SK-N-SH treated with all-trans-retinoic acid at 6 μM for 48 hours (cell line): ENCODE data around the gene FOLR2.

ENCODE experiments used
- ARNTL ChIP-seq: fragments of 450-650 bp; formaldehyde crosslinking; IDR thresholded peaks from 2 replicates; pipeline ENCODE4 v1.5.0; 2020; ENCODE audit warnings: low read depth, mild to moderate bottlenecking, moderate library complexity, borderline replicate concordance
- BACH2 ChIP-seq: fragments of 250-450 bp; sonication (Bioruptor Pico); IDR thresholded peaks from 2 replicates; pipeline ENCODE4 v1.9.0; 2021; ENCODE audit warnings: mild to moderate bottlenecking, borderline replicate concordance
- ISL1 ChIP-seq: fragments of 250-450 bp; sonication (Bioruptor Pico); IDR thresholded peaks from 2 replicates; pipeline ENCODE4 v2.1.2; 2022; ENCODE audit warnings: mild to moderate bottlenecking, moderate library complexity
- OSR1 ChIP-seq: fragments of 250-450 bp; sonication (Bioruptor Pico); IDR thresholded peaks from 2 replicates; pipeline ENCODE4 v1.8.0; 2022; ENCODE audit warnings: moderate library complexity, mild to moderate bottlenecking, inconsistent platforms
- PATZ1 ChIP-seq: fragments of 250-450 bp; sonication (Bioruptor Pico); IDR thresholded peaks from 2 replicates; pipeline ENCODE4 v1.8.0; 2020; ENCODE audit warnings: mild to moderate bottlenecking, moderate library complexity, borderline replicate concordance
- PPARA ChIP-seq: fragments of 250-450 bp; sonication (Bioruptor Pico); IDR thresholded peaks from 2 replicates; pipeline ENCODE4 v1.5.0; 2020; ENCODE audit warnings: mild to moderate bottlenecking, borderline replicate concordance
- RARB ChIP-seq: fragments of 250-450 bp; sonication (Bioruptor Pico); IDR thresholded peaks from 2 replicates; pipeline ENCODE4 v1.8.0; 2021; ENCODE audit warnings: mild to moderate bottlenecking, moderate library complexity
- ZC3H10 ChIP-seq: fragments of 250-450 bp; sonication (Bioruptor Pico); IDR thresholded peaks from 2 replicates; pipeline ENCODE4 v1.5.1; 2021; ENCODE audit warnings: mild to moderate bottlenecking, moderate library complexity
- ZFP3 ChIP-seq: fragments of 250-450 bp; sonication (Bioruptor Pico); IDR thresholded peaks from 2 replicates; pipeline ENCODE4 v1.5.0; 2020; ENCODE audit warnings: mild to moderate bottlenecking, moderate library complexity
- ZFP30 ChIP-seq: fragments of 450-650 bp; formaldehyde crosslinking; IDR thresholded peaks from 2 replicates; pipeline ENCODE4 v1.5.0; 2022; ENCODE audit warnings: mild to moderate bottlenecking, moderate library complexity
- ZNF70 ChIP-seq: fragments of 450-650 bp; formaldehyde crosslinking; IDR thresholded peaks from 2 replicates; pipeline ENCODE4 v1.5.0; 2020; ENCODE audit warnings: mild to moderate bottlenecking, moderate library complexity
- TF ChIP-seq, protein P1 (sequence below): fragments of 250-450 bp; sonication (Bioruptor Pico); IDR thresholded peaks from 2 replicates; pipeline ENCODE4 v1.8.0; 2021; ENCODE audit warnings: low read depth, mild to moderate bottlenecking, moderate library complexity, borderline replicate concordance
- TF ChIP-seq, protein P2 (sequence below): fragments of 250-450 bp; sonication (Bioruptor Pico); IDR thresholded peaks from 2 replicates; pipeline ENCODE4 v1.5.1; 2020; ENCODE audit warnings: low read depth, mild to moderate bottlenecking, moderate library complexity
- TF ChIP-seq, protein P3 (sequence below): fragments of 250-450 bp; sonication (Bioruptor Pico); IDR thresholded peaks from 2 replicates; pipeline ENCODE4 v1.5.1; 2021; ENCODE audit warnings: mild to moderate bottlenecking, moderate library complexity

DNA sequence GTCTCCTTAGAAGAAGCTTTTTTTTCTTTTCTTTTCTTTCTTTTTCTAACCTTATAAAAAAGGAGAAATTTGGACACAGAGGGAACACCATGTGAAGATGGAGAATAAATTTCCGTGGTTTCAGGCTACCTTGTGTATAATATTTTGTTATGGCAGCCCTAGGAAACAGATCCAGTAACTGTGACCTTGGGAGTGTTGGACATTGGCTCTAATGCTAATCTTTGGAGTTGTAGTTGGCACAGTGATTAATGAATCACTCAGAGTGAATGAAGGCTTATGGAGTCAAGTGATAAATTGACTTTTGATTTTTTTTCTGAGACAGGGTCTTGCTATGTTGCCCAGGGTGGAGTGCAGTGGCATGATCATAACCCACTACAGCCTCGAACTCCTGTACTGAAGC lies 42.9 kb downstream of the FOLR2 start:
- TF ChIP-seq ZFP30 (CRISPR knock-in tag) (no peak), ZFP3 (CRISPR knock-in tag) (no peak), PATZ1 (CRISPR knock-in tag) (no peak), ZC3H10 (CRISPR knock-in tag) (no peak), ARNTL (CRISPR knock-in tag) (no peak), BACH2 (no peak), RARB (CRISPR knock-in tag) (no peak), PPARA (CRISPR knock-in tag) (no peak), ZNF70 (CRISPR knock-in tag) (no peak), ISL1 (CRISPR knock-in tag) (no peak), OSR1 (CRISPR knock-in tag) (no peak)
- TF ChIP-seq, protein P1, sequence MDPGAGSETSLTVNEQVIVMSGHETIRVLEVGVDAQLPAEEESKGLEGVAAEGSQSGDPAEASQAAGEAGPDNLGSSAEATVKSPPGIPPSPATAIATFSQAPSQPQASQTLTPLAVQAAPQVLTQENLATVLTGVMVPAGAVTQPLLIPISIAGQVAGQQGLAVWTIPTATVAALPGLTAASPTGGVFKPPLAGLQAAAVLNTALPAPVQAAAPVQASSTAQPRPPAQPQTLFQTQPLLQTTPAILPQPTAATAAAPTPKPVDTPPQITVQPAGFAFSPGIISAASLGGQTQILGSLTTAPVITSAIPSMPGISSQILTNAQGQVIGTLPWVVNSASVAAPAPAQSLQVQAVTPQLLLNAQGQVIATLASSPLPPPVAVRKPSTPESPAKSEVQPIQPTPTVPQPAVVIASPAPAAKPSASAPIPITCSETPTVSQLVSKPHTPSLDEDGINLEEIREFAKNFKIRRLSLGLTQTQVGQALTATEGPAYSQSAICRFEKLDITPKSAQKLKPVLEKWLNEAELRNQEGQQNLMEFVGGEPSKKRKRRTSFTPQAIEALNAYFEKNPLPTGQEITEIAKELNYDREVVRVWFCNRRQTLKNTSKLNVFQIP, result no peak
- TF ChIP-seq, protein P2, sequence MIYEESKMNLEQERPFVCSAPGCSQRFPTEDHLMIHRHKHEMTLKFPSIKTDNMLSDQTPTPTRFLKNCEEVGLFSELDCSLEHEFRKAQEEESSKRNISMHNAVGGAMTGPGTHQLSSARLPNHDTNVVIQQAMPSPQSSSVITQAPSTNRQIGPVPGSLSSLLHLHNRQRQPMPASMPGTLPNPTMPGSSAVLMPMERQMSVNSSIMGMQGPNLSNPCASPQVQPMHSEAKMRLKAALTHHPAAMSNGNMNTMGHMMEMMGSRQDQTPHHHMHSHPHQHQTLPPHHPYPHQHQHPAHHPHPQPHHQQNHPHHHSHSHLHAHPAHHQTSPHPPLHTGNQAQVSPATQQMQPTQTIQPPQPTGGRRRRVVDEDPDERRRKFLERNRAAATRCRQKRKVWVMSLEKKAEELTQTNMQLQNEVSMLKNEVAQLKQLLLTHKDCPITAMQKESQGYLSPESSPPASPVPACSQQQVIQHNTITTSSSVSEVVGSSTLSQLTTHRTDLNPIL (CRISPR knock-in tag), result no peak
- TF ChIP-seq, protein P3, sequence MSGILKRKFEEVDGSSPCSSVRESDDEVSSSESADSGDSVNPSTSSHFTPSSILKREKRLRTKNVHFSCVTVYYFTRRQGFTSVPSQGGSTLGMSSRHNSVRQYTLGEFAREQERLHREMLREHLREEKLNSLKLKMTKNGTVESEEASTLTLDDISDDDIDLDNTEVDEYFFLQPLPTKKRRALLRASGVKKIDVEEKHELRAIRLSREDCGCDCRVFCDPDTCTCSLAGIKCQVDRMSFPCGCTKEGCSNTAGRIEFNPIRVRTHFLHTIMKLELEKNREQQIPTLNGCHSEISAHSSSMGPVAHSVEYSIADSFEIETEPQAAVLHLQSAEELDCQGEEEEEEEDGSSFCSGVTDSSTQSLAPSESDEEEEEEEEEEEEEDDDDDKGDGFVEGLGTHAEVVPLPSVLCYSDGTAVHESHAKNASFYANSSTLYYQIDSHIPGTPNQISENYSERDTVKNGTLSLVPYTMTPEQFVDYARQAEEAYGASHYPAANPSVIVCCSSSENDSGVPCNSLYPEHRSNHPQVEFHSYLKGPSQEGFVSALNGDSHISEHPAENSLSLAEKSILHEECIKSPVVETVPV (CRISPR knock-in tag), result no peak
